ENCODE data around the gene RABGAP1L.

DNA sequence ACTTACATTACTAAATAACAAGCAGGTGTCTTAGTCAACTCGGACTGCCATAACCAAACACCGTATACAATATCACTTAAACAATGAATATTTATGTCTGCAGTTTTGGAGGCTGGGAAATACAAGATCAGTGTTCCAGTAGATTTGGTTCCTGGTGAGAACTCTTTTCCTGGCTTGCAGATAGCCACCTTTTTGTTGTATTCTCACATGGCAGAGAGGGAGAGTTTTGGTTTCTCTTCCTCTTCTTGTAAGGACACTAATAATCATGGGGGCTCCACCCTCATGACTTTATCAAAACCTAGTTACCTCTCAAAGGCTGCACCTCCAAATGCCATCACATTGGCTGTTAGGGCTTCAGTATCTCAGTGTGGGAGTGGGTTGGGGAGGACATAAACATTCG, 757.5 kb downstream of the RABGAP1L start:
- TF ChIP-seq, protein P1, sequence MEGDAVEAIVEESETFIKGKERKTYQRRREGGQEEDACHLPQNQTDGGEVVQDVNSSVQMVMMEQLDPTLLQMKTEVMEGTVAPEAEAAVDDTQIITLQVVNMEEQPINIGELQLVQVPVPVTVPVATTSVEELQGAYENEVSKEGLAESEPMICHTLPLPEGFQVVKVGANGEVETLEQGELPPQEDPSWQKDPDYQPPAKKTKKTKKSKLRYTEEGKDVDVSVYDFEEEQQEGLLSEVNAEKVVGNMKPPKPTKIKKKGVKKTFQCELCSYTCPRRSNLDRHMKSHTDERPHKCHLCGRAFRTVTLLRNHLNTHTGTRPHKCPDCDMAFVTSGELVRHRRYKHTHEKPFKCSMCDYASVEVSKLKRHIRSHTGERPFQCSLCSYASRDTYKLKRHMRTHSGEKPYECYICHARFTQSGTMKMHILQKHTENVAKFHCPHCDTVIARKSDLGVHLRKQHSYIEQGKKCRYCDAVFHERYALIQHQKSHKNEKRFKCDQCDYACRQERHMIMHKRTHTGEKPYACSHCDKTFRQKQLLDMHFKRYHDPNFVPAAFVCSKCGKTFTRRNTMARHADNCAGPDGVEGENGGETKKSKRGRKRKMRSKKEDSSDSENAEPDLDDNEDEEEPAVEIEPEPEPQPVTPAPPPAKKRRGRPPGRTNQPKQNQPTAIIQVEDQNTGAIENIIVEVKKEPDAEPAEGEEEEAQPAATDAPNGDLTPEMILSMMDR (IDR thresholded peaks at IDR 0.05): no peak
- no peak for TF ChIP-seq POLR2A (IDR thresholded peaks at IDR 0.05)

All from body of pancreas (tissue), 4 donors.